CD14-positive monocyte (primary cell): Measurements from ENCODE around the gene CHMP1B. TPM values are rescaled to one million over a fixed set of nuclear protein-coding genes. Genes with fewer than 3 reads are reported as not detected.

ENCODE experiments used
- DNase-seq, 3 donors: peaks; one replicate each; pipeline ENCODE4 v3.0.0-alpha.2; 2011 to 2022
- H2AFZ ChIP-seq: 2 replicates; pipeline ENCODE4 v1.6.0; 2012; ENCODE audit warnings: mild to moderate bottlenecking, low read depth, low read length, inconsistent platforms; ENCODE audit not compliant: insufficient read depth, poor library complexity, severe bottlenecking
- H3K27ac ChIP-seq, 2 donors: 1 replicate in 1 of 2; 2 replicates in 1 of 2; pipeline ENCODE4 v1.5.1; 2012 to 2013; ENCODE audit warnings: low read length in 2 of 2, control low read depth in 1 of 2, inconsistent platforms in 1 of 2, low read depth in 1 of 2, mild to moderate bottlenecking in 1 of 2
- H3K27me3 ChIP-seq, 2 donors: one replicate each; pipeline versions ENCODE4 v1.6.0 to v1.6.1; 2011 to 2013; ENCODE audit warnings: low read length in 2 of 2; ENCODE audit not compliant: control insufficient read depth in 2 of 2, insufficient read depth in 2 of 2
- H3K36me3 ChIP-seq, 2 donors: replicated peaks in 1 of 2; 1 replicate in 1 of 2; 2 replicates in 1 of 2; pipeline versions ENCODE4 v1.5.1 to v1.6.1; 2012 to 2013; ENCODE audit warnings: low read length in 2 of 2, control low read depth in 1 of 2, inconsistent platforms in 1 of 2, mild to moderate bottlenecking in 1 of 2; ENCODE audit not compliant: insufficient read depth in 2 of 2, control insufficient read depth in 1 of 2
- H3K4me1 ChIP-seq, 2 donors: 1 replicate in 1 of 2; 2 replicates in 1 of 2; pipeline versions ENCODE4 v1.5.1 to v1.6.1; 2012 to 2013; ENCODE audit warnings: low read length in 2 of 2, control low read depth in 1 of 2, inconsistent platforms in 1 of 2, mild to moderate bottlenecking in 1 of 2, moderate library complexity in 1 of 2; ENCODE audit not compliant: insufficient read depth in 2 of 2, control insufficient read depth in 1 of 2
- H3K4me2 ChIP-seq: replicated peaks from 2 replicates; pipeline ENCODE3; 2012; ENCODE audit warnings: low read length, moderate library complexity, mild to moderate bottlenecking; ENCODE audit not compliant: poor library complexity, severe bottlenecking; ENCODE audit errors: extremely low read depth
- H3K4me3 ChIP-seq, 3 experiments: fragments of 200-600 bp in 1 of 3; sonication (generic) in 1 of 3; replicated peaks in 1 of 3; 1 replicate in 2 of 3; 2 replicates in 1 of 3; pipeline ENCODE4 v1.5.1; 2011 to 2013; ENCODE audit warnings: low read length in 3 of 3, mild to moderate bottlenecking in 3 of 3, control low read depth in 2 of 3, low read depth in 2 of 3, inconsistent platforms in 1 of 3, moderate library complexity in 1 of 3
- H3K79me2 ChIP-seq: 2 replicates; pipeline ENCODE4 v1.6.0; 2012; ENCODE audit warnings: mild to moderate bottlenecking, control low read depth, inconsistent platforms, low read length, moderate library complexity; ENCODE audit not compliant: insufficient read depth
- H3K9ac ChIP-seq: 2 replicates; pipeline ENCODE4 v1.6.0; 2017; ENCODE audit warnings: low read length, mild to moderate bottlenecking; ENCODE audit not compliant: insufficient read depth, poor library complexity, severe bottlenecking
- H3K9me3 ChIP-seq, 2 donors: replicated peaks in 1 of 2; 1 replicate in 1 of 2; 2 replicates in 1 of 2; pipeline versions ENCODE4 v1.5.1 to v1.6.1; 2012 to 2013; ENCODE audit warnings: low read length in 2 of 2, control low read depth in 1 of 2; ENCODE audit not compliant: control insufficient read depth in 1 of 2, insufficient read depth in 1 of 2
- H4K20me1 ChIP-seq: 2 replicates; pipeline ENCODE4 v1.6.0; 2012; ENCODE audit warnings: mild to moderate bottlenecking, low read length, control low read depth, moderate library complexity; ENCODE audit not compliant: insufficient read depth
- H3K27ac Mint-ChIP-seq, 7 donors: one replicate each; pipeline ENCODE4 v1.8.0; 2020; ENCODE audit warnings: mild to moderate bottlenecking in 7 of 7, mixed read lengths in 7 of 7, moderate library complexity in 6 of 7, inconsistent platforms in 2 of 7
- H3K27me3 Mint-ChIP-seq, 3 donors: one replicate each; pipeline ENCODE4 v1.8.0; 2021 to 2022; ENCODE audit warnings: low read depth in 3 of 3, mild to moderate bottlenecking in 3 of 3, mixed read lengths in 3 of 3, moderate library complexity in 3 of 3, inconsistent platforms in 1 of 3
- H3K36me3 Mint-ChIP-seq, 2 donors: one replicate each; pipeline ENCODE4 v1.8.0; 2020; ENCODE audit warnings: mixed read lengths in 2 of 2, inconsistent platforms in 1 of 2, mild to moderate bottlenecking in 1 of 2
- H3K4me1 Mint-ChIP-seq: one replicate; pipeline ENCODE4 v1.8.0; 2020; ENCODE audit warnings: mild to moderate bottlenecking, mixed read lengths
- H3K4me3 Mint-ChIP-seq, 2 donors: one replicate each; pipeline ENCODE4 v1.8.0; 2020; ENCODE audit warnings: mild to moderate bottlenecking in 2 of 2, mixed read lengths in 2 of 2, moderate library complexity in 1 of 2
- H3K9me3 Mint-ChIP-seq, 7 donors: one replicate each; pipeline ENCODE4 v1.8.0; 2020 to 2022; ENCODE audit warnings: mixed read lengths in 7 of 7, mild to moderate bottlenecking in 6 of 7, moderate library complexity in 6 of 7, inconsistent platforms in 2 of 7
- WGBS: methylation state at CpG from one replicate; pipeline ENCODE4 v1.1.5; 2013; ENCODE audit warnings: missing lambda C conversion rate; ENCODE audit not compliant: insufficient coverage; 5-methylcytosine and 5-hydroxymethylcytosine counted together
- intact Hi-C, 2 donors: fragments of 100-400 bp; cut with micrococcal nuclease; formaldehyde crosslinking; loops; one replicate each; pipeline versions ENCODE4 v1.15.0 to v1.15.1; 2023
- polyA plus RNA-seq, 3 donors: library from polyadenylated mRNA; depleted of rRNA in 1 of 3; unstranded in 2 of 3; stranded (reverse) in 1 of 3; fragments of 300-500 nt in 2 of 3; fragments of >200 nt in 1 of 3; fragmentation: Illumina TruSeq in 2 of 3; gene quantifications; 1 replicate in 2 of 3; 2 replicates in 1 of 3; pipeline ENCODE4 v1.2.3, GENCODE V29; 2012 to 2021
- TF ChIP-seq, protein P1 (sequence below): fragments of 200-600 bp; IDR thresholded peaks from one replicate; pipeline ENCODE4 v1.8.0; 2022; ENCODE audit warnings: antibody characterized with exemption, mild to moderate bottlenecking

CHMP1B gene
- polyA plus RNA-seq, 3 donors: 95.2 to 182 (median 105) TPM

DNA sequence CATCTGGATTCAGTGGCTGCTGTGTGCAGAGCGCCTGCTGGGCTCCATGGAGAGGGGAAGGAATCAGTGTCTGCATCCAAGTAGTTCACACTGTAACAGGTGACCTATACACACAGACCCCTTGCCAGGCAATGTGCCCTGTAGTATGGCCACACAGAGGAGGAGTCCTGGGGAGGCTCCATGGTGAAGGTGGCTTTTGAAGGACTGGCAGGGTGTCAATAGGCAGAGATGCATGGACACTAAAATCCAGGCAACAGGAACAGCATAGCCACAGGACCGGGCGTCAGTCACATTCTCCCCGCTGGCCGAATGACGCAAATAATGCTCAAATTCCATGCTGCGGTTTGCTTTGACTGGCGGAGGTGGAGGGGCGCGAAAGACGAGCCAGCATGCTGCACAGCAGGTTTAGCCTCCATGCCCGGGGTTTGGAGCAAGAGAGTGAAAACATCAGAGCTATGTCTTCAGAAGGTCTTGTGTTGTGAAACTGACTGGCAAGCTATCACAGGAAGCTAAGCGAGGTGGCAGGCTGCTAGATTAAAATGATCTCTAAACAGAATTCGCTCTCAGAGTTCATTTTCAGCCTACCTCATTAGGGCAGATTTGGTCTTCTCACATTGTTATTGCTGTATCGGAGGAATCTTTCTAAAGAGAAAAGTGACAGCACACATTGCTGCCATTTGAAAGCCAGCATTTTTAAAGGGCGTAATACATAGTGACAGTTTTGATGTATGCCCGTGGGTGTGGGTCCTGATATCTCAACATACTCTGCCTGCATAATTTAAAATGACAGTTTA is 1.2 kb upstream of the CHMP1B start:
- H3K9me3 Mint-ChIP-seq: peaks cover 0 to 2% (median 0%) of the 10 kb centered on the region in 7 donors

DNA sequence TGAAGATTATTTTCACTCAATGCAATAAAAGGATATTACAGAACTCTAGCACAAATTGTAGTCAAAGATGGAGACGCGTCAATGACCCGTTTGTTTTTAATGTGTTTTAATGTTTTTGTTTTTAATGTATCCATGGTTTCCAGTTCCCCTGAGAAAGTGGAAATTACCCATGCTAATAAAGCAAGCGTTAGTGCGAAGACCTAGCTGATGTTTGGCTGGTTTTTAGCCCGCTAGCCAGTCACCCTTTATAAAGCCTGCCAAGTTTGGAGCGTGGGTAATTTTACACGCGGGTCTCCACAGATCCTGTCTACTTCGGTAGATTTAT is 430 bp upstream of the CHMP1B start:
- WGBS: 0% methylated on average over 8 of the region's 10 CpGs
- H3K9me3 Mint-ChIP-seq: peaks cover 0 to 2% (median 0%) of the 10 kb centered on the region in 7 donors
- peaks cover 3 to 14% (median 4%) of the 10 kb centered on the region in 3 donors for H3K27me3 Mint-ChIP-seq
- DNase-seq: peak; percentile 73 to 87 (median 80)
- Histone ChIP-seq H3K79me2 (peaks cover 40% of the 10 kb centered on the region), H4K20me1 (peaks cover 27% of the 10 kb centered on the region), H3K9ac (peak overlapping the region; percentile 92), H3K36me3 (no peaks in the 10 kb centered on the region), H3K4me2 (peak overlapping the region; percentile 89), H3K9me3 (no peaks in the 10 kb centered on the region), H3K27ac (peak overlapping the region; percentile 93 to 98), H2AFZ (peak overlapping the region; percentile 48), H3K27me3 (no peaks in the 10 kb centered on the region), H3K4me3 (peak overlapping the region; percentile 81 to 96 (median 87)), H3K4me1 (peaks cover 23 to 46% of the 10 kb centered on the region in 2 donors)
- H3K4me1 Mint-ChIP-seq: peaks cover 35% of the 10 kb centered on the region
- intact Hi-C loops: loop anchor here (2.0 to 10.0 kb wide), 4 partner anchors 54 to 132 kb away; partner anchors contain the start of genes MPPE1 (in 2 of the 2) and IMPA2 (in 1 of the 2)
- H3K36me3 Mint-ChIP-seq: peaks cover 7 to 18% of the 10 kb centered on the region in 2 donors
- H3K4me3 Mint-ChIP-seq: peak overlapping the region; percentile 100
- TF ChIP-seq, protein P1, sequence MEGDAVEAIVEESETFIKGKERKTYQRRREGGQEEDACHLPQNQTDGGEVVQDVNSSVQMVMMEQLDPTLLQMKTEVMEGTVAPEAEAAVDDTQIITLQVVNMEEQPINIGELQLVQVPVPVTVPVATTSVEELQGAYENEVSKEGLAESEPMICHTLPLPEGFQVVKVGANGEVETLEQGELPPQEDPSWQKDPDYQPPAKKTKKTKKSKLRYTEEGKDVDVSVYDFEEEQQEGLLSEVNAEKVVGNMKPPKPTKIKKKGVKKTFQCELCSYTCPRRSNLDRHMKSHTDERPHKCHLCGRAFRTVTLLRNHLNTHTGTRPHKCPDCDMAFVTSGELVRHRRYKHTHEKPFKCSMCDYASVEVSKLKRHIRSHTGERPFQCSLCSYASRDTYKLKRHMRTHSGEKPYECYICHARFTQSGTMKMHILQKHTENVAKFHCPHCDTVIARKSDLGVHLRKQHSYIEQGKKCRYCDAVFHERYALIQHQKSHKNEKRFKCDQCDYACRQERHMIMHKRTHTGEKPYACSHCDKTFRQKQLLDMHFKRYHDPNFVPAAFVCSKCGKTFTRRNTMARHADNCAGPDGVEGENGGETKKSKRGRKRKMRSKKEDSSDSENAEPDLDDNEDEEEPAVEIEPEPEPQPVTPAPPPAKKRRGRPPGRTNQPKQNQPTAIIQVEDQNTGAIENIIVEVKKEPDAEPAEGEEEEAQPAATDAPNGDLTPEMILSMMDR: no peak
- H3K27ac Mint-ChIP-seq: peak overlapping the region; percentile 99 to 100 (median 100)

More for the DNA sequence above, 1.2 kb upstream of the CHMP1B start:
- 6% methylated on average over 11 of the region's 17 CpGs for WGBS
- no peaks in the 10 kb centered on the region for H3K36me3 ChIP-seq
- peak overlapping the region; percentile 100 for H3K4me3 Mint-ChIP-seq
- peak overlapping the region; percentile 81 to 96 (median 87) for H3K4me3 ChIP-seq
- TF ChIP-seq, protein P1: no peak
- H3K79me2 ChIP-seq: peaks cover 38% of the 10 kb centered on the region
- peaks cover 5 to 17% of the 10 kb centered on the region in 2 donors for H3K36me3 Mint-ChIP-seq
- H3K9ac ChIP-seq: peak overlapping the region; percentile 92
- H4K20me1 ChIP-seq: peaks cover 26% of the 10 kb centered on the region
- no peaks in the 10 kb centered on the region for H3K27me3 ChIP-seq
- no peaks in the 10 kb centered on the region for H3K9me3 ChIP-seq
- H3K27ac ChIP-seq: peak overlapping the region; percentile 93 to 98
- peak overlapping the region; percentile 89 for H3K4me2 ChIP-seq
- peak; percentile 66 to 73 (median 72) for DNase-seq
- peaks cover 22 to 38% of the 10 kb centered on the region in 2 donors for H3K4me1 ChIP-seq
- intact Hi-C loops: loop anchor here (2.0 to 10.0 kb wide), 4 partner anchors 55 to 133 kb away; partner anchors contain the start of genes MPPE1 (in 2 of the 2) and IMPA2 (in 1 of the 2)
- H3K27me3 Mint-ChIP-seq: peaks cover 3 to 14% (median 4%) of the 10 kb centered on the region in 3 donors
- peaks cover 32% of the 10 kb centered on the region for H3K4me1 Mint-ChIP-seq
- peak overlapping the region; percentile 48 for H2AFZ ChIP-seq
- peak overlapping the region; percentile 99 to 100 (median 100) for H3K27ac Mint-ChIP-seq
